Fibroblast of lung (primary cell): Measurements from ENCODE around the gene DNAAF1.

Source experiments
- EZH2 ChIP-seq: IDR thresholded peaks from 2 replicates; pipeline ENCODE4 v1.5.1; 2012; ENCODE audit warnings: low read length, control low read depth, mild to moderate bottlenecking; ENCODE audit errors: missing control alignments
- TF ChIP-seq, protein P1 (sequence below), 2 donors: IDR thresholded peaks in 1 of 2; conservative IDR thresholded peaks in 1 of 2; 1 replicate in 1 of 2; 2 replicates in 1 of 2; pipeline ENCODE4 v1.5.1; 2011 to 2012; ENCODE audit warnings: low read length in 2 of 2, control low read depth in 1 of 2, inconsistent platforms in 1 of 2, low read depth in 1 of 2, mild to moderate bottlenecking in 1 of 2

DNA sequence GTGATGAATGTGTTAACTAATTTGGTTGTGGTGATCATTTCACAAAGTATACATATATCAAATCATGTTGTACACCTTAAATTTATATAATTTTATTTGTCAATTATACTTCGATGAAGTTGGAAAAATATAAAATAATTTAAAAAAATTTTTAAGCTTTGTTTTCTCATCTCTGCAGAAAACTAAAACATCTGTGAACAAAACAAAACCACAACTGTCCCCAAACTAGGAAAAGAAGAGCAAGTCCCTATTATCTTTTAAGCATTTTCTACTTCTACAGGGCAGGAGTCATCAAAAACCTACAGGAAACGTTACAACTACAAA is 6.6 kb upstream of the DNAAF1 start:
- TF ChIP-seq, protein P1, sequence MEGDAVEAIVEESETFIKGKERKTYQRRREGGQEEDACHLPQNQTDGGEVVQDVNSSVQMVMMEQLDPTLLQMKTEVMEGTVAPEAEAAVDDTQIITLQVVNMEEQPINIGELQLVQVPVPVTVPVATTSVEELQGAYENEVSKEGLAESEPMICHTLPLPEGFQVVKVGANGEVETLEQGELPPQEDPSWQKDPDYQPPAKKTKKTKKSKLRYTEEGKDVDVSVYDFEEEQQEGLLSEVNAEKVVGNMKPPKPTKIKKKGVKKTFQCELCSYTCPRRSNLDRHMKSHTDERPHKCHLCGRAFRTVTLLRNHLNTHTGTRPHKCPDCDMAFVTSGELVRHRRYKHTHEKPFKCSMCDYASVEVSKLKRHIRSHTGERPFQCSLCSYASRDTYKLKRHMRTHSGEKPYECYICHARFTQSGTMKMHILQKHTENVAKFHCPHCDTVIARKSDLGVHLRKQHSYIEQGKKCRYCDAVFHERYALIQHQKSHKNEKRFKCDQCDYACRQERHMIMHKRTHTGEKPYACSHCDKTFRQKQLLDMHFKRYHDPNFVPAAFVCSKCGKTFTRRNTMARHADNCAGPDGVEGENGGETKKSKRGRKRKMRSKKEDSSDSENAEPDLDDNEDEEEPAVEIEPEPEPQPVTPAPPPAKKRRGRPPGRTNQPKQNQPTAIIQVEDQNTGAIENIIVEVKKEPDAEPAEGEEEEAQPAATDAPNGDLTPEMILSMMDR (conservative IDR thresholded peaks at IDR 0.05 in 1 of 2, IDR thresholded peaks at IDR 0.05 in 1 of 2; ENCODE audit: low read depth in 1 of 2, low read length in 2 of 2): no peak
- TF ChIP-seq EZH2: no peak
